NB4 (cell line): ENCODE measurements around the gene REC114.

Source experiments
- POLR2A ChIP-seq: IDR thresholded peaks from 2 replicates; pipeline ENCODE4 v1.6.1; 2011; ENCODE audit warnings: mild to moderate bottlenecking; ENCODE audit not compliant: insufficient read length; ENCODE audit errors: extremely low read depth
- TF ChIP-seq, protein P1 (sequence below): IDR thresholded peaks from one replicate; pipeline ENCODE4 v1.5.1; 2012; ENCODE audit warnings: low read depth, low read length
- TF ChIP-seq, protein P2 (sequence below): IDR thresholded peaks from 2 replicates; pipeline ENCODE4 v1.6.1; 2011; ENCODE audit warnings: low read depth, low read length

- TF ChIP-seq, protein P1, sequence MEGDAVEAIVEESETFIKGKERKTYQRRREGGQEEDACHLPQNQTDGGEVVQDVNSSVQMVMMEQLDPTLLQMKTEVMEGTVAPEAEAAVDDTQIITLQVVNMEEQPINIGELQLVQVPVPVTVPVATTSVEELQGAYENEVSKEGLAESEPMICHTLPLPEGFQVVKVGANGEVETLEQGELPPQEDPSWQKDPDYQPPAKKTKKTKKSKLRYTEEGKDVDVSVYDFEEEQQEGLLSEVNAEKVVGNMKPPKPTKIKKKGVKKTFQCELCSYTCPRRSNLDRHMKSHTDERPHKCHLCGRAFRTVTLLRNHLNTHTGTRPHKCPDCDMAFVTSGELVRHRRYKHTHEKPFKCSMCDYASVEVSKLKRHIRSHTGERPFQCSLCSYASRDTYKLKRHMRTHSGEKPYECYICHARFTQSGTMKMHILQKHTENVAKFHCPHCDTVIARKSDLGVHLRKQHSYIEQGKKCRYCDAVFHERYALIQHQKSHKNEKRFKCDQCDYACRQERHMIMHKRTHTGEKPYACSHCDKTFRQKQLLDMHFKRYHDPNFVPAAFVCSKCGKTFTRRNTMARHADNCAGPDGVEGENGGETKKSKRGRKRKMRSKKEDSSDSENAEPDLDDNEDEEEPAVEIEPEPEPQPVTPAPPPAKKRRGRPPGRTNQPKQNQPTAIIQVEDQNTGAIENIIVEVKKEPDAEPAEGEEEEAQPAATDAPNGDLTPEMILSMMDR: no peak
- TF ChIP-seq POLR2A: no peak
- TF ChIP-seq, protein P2, sequence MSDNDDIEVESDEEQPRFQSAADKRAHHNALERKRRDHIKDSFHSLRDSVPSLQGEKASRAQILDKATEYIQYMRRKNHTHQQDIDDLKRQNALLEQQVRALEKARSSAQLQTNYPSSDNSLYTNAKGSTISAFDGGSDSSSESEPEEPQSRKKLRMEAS: no peak
These were observed 28.1 kb upstream of the REC114 start for GRCh38 chr15:73414876-73415275.
